ENCODE measurements around the gene TCF21. TPM values are rescaled to one million over a fixed set of nuclear protein-coding genes. Genes with fewer than 3 reads are reported as not detected.
A peak's percentile ranks its signal among the peaks of the same experiment; 100 is the strongest.
"Not testable (repeated sequence)": the region's sequence is repeated elsewhere in the genome, so short reads cannot be mapped to it uniquely, and the experiment has no call there.

TCF21 gene
- total RNA-seq, 1 experiment from 2014 or later: not detected

GRCh38 chr6:133857696-133858095 is 31.2 kb upstream of the TCF21 start:
- no peak overlapping the region for H3K27ac ChIP-seq
- no peaks in the 10 kb centered on the region; the same call in 1 of the 2 replicates for H3K9me2 ChIP-seq (ENCODE audit: insufficient read depth)
- peaks cover 4% of the 10 kb centered on the region; the same call in 1 of the 2 replicates for H3K9me3 ChIP-seq (ENCODE audit: insufficient read depth, low read depth)
- intact Hi-C loops (cut with micrococcal nuclease; ENCODE audit: unreplicated experiment): no loop called here
- POLR2A ChIA-PET (ENCODE audit: unreplicated experiment): interaction anchor here (0.5 kb wide), 1 partner anchor 28 kb away, joined by 7 read pairs; no protein-coding TSS in a partner anchor
- H3K36me3 ChIP-seq (ENCODE audit: low read depth): no peaks in the 10 kb centered on the region
- no peaks in the 10 kb centered on the region for H4K20me1 ChIP-seq (ENCODE audit: insufficient read depth)
- no peak overlapping the region for H2AFZ ChIP-seq
- H3K4me2 ChIP-seq: no peak overlapping the region
- no TSS peak for BruUV-seq (replicated peaks)
- DNase-seq: no peak
- no peak for TF ChIP-seq EZH2 (IDR thresholded peaks at IDR 0.05; ENCODE audit: low read depth)
- TF ChIP-seq CTCF (conservative IDR thresholded peaks at IDR 0.05): no peak
- H3K4me1 ChIP-seq (replicated peaks; ENCODE audit: insufficient read depth): no peaks in the 10 kb centered on the region
- no peaks in the 10 kb centered on the region for H3K79me2 ChIP-seq (ENCODE audit: low read depth)
- H3F3A ChIP-seq (ENCODE audit: insufficient read depth, low read depth): no peaks in the 10 kb centered on the region
- no peaks in the 10 kb centered on the region for H3K27me3 ChIP-seq (ENCODE audit: insufficient read depth, low read depth)
- H3K4me3 ChIP-seq: no peak overlapping the region
- CTCF ChIA-PET: no interaction called here

DNA sequence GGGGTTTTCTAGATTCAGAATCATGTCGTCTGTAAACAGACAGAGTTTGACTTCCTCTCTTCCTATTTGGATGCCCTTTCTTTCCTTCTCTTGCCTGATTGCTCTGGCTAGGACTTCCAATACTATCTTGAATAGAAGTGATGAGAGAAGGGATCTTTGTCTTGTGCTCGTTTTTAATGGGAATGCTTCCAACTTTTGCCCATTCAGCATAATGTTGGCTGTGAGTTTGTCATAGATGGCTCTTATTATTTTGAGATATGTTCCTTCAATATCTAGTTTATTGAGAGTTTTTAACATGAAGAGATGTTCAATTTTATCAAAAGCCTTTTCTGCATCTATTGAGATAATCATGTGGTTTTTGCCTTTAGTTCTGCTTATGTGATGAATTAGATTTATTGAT is 27.6 kb upstream of the TCF21 start:
- peaks cover 13% of the 10 kb centered on the region; the same call in 1 of the 2 replicates for H3K9me3 ChIP-seq (ENCODE audit: insufficient read depth, low read depth)
- H3K27ac ChIP-seq; H3K4me1 ChIP-seq (replicated peaks; ENCODE audit: insufficient read depth); H3K79me2 ChIP-seq (ENCODE audit: low read depth); intact Hi-C loops (cut with micrococcal nuclease; ENCODE audit: unreplicated experiment); H3K36me3 ChIP-seq (ENCODE audit: low read depth); H3F3A ChIP-seq (ENCODE audit: insufficient read depth, low read depth); CTCF ChIA-PET; H3K4me2 ChIP-seq; DNase-seq; H3K27me3 ChIP-seq (ENCODE audit: insufficient read depth, low read depth); BruUV-seq (replicated peaks); H4K20me1 ChIP-seq (ENCODE audit: insufficient read depth); H3K4me3 ChIP-seq; POLR2A ChIA-PET (ENCODE audit: unreplicated experiment); H3K9me2 ChIP-seq (ENCODE audit: insufficient read depth): not testable (repeated sequence)
- 0 out of 2 replicates have a peak overlapping the region, but pooled peaks have one; percentile 1 for H2AFZ ChIP-seq

GRCh38 chr6:133863228-133863627 is 25.7 kb upstream of the TCF21 start:
- no peak overlapping the region for H3K27ac ChIP-seq
- H2AFZ ChIP-seq: no peak overlapping the region
- no peaks in the 10 kb centered on the region for H3K4me1 ChIP-seq (replicated peaks; ENCODE audit: insufficient read depth)
- H3K27me3 ChIP-seq (ENCODE audit: insufficient read depth, low read depth): no peaks in the 10 kb centered on the region
- no peaks in the 10 kb centered on the region for H3K79me2 ChIP-seq (ENCODE audit: low read depth)
- no peaks in the 10 kb centered on the region for H4K20me1 ChIP-seq (ENCODE audit: insufficient read depth)
- intact Hi-C loops (cut with micrococcal nuclease; ENCODE audit: unreplicated experiment): no loop called here
- no peaks in the 10 kb centered on the region for H3F3A ChIP-seq (ENCODE audit: insufficient read depth, low read depth)
- no peak for DNase-seq
- H3K4me2 ChIP-seq: no peak overlapping the region
- CTCF ChIA-PET: no interaction called here
- no TSS peak for BruUV-seq (replicated peaks)
- no peak overlapping the region for H3K4me3 ChIP-seq
- POLR2A ChIA-PET (ENCODE audit: unreplicated experiment): no interaction called here
- H3K9me3 ChIP-seq (ENCODE audit: insufficient read depth, low read depth): peaks cover 13% of the 10 kb centered on the region; the same call in 1 of the 2 replicates
- TF ChIP-seq EZH2 (IDR thresholded peaks at IDR 0.05; ENCODE audit: low read depth): no peak
- H3K9me2 ChIP-seq (ENCODE audit: insufficient read depth): no peaks in the 10 kb centered on the region
- no peaks in the 10 kb centered on the region for H3K36me3 ChIP-seq (ENCODE audit: low read depth)

DNA sequence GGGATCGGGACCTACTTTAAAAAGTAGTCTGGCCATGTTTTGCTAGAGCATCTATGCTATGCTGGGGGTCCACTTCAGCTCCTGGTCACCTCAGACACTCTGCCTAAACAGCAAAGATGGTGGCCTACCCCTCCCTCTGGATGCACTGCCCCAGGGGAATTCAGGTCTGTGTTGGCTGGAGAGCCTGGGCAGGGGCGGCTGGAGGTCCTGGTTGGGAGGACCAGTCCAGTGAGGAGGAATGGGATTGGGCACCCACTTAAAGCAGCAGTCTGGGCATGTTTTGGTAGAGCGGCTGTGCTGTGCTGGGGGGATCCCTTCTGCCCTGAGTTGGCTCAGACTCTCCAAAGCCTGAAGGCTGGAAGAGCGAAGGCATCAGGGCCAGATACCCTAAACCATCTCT is 23.2 kb upstream of the TCF21 start:
- Histone ChIP-seq H3K9me2 (ENCODE audit: insufficient read depth) (no peaks in the 10 kb centered on the region), H3K4me3 (no peak overlapping the region), H3K4me1 (replicated peaks; ENCODE audit: insufficient read depth) (no peaks in the 10 kb centered on the region), H3K36me3 (ENCODE audit: low read depth) (no peaks in the 10 kb centered on the region), H3K79me2 (ENCODE audit: low read depth) (no peaks in the 10 kb centered on the region), H3F3A (ENCODE audit: insufficient read depth, low read depth) (no peaks in the 10 kb centered on the region), H3K27me3 (ENCODE audit: insufficient read depth, low read depth) (no peaks in the 10 kb centered on the region), H4K20me1 (ENCODE audit: insufficient read depth) (no peaks in the 10 kb centered on the region), H2AFZ (no peak overlapping the region), H3K9me3 (ENCODE audit: insufficient read depth, low read depth) (peaks cover 13% of the 10 kb centered on the region; the same call in 1 of the 2 replicates), H3K27ac (no peak overlapping the region), H3K4me2 (no peak overlapping the region)
- intact Hi-C loops (cut with micrococcal nuclease; ENCODE audit: unreplicated experiment): no loop called here
- TF ChIP-seq EZH2 (IDR thresholded peaks at IDR 0.05; ENCODE audit: low read depth) (no peak), CTCF (conservative IDR thresholded peaks at IDR 0.05) (no peak)
- DNase-seq: no peak
- no TSS peak for BruUV-seq (replicated peaks)
- POLR2A ChIA-PET (ENCODE audit: unreplicated experiment): no interaction called here
- CTCF ChIA-PET: no interaction called here
